C4-2B (cell line): ENCODE results near the gene DBN1.

Experiments
- H3K27ac ChIP-seq: fragments of 450-650 bp; 2 replicates; pipeline ENCODE4 v1.5.1; 2017
- CTCF ChIP-seq: fragments of 450-650 bp; conservative IDR thresholded peaks from 2 replicates; pipeline ENCODE4 v1.5.1; 2017; ENCODE audit warnings: mild to moderate bottlenecking
- ZFX ChIP-seq: fragments of 450-650 bp; IDR thresholded peaks from 2 replicates; pipeline ENCODE4 v1.6.1; 2017

Gene DBN1

GRCh38 chr5:177409043-177409801 lies 64.2 kb downstream of the DBN1 start, which contains the start of gene F12:
TSS of gene F12 (minus strand) at chr5:177409564. CDS start at chr5:177409527, 37 bp downstream.
- TF ChIP-seq CTCF, result no peak
- no peak for TF ChIP-seq ZFX
- no peak within 1 kb of the TSS for H3K27ac ChIP-seq
